RWPE2 (cell line): Measurements from ENCODE around the gene RAB3GAP1.
"Not testable (repeated sequence)": the region's sequence is repeated elsewhere in the genome, so short reads cannot be mapped to it uniquely, and the experiment has no call there.

ENCODE experiments used
- ATAC-seq: fragments of 200-7000 bp; cut with Tn5 transposase; 3 replicates; pipeline ENCODE4 v1.9.1; 2021; ENCODE audit warnings: low read depth
- DNase-seq: peaks from one replicate; pipeline ENCODE4 v3.0.0-alpha.2; 2020; ENCODE audit warnings: low spot score
- H3K27ac ChIP-seq: fragments of 450-650 bp; 2 replicates; pipeline ENCODE4 v1.5.1; 2017; ENCODE audit warnings: mild to moderate bottlenecking; ENCODE audit not compliant: poor library complexity, severe bottlenecking
- H3K27me3 ChIP-seq: fragments of 250-450 bp; sonication (Bioruptor Pico); 2 replicates; pipeline ENCODE4 v1.5.1; 2021; ENCODE audit warnings: mild to moderate bottlenecking, moderate library complexity; ENCODE audit not compliant: insufficient read depth, poor library complexity, severe bottlenecking
- H3K36me3 ChIP-seq: fragments of 250-450 bp; sonication (Bioruptor Pico); 2 replicates; pipeline ENCODE4 v1.5.1; 2020; ENCODE audit warnings: low read depth, mild to moderate bottlenecking, moderate library complexity
- H3K4me1 ChIP-seq: fragments of 250-450 bp; sonication (Bioruptor Pico); 2 replicates; pipeline ENCODE4 v1.5.1; 2021; ENCODE audit warnings: mild to moderate bottlenecking, moderate library complexity; ENCODE audit not compliant: insufficient read depth, poor library complexity, severe bottlenecking
- H3K4me3 ChIP-seq: fragments of 250-450 bp; sonication (Bioruptor Pico); 2 replicates; pipeline ENCODE4 v1.5.1; 2021; ENCODE audit warnings: mild to moderate bottlenecking, moderate library complexity; ENCODE audit not compliant: severe bottlenecking
- H3K9me3 ChIP-seq: fragments of 250-450 bp; sonication (Bioruptor Pico); 2 replicates; pipeline ENCODE4 v1.5.1; 2021; ENCODE audit warnings: mild to moderate bottlenecking, moderate library complexity; ENCODE audit not compliant: severe bottlenecking
- TF ChIP-seq, protein P1 (sequence below): fragments of 450-650 bp; IDR thresholded peaks from one replicate; pipeline ENCODE4 v1.5.1; 2017; ENCODE audit warnings: mild to moderate bottlenecking, moderate library complexity; ENCODE audit not compliant: poor library complexity, severe bottlenecking

The RAB3GAP1 gene

DNA sequence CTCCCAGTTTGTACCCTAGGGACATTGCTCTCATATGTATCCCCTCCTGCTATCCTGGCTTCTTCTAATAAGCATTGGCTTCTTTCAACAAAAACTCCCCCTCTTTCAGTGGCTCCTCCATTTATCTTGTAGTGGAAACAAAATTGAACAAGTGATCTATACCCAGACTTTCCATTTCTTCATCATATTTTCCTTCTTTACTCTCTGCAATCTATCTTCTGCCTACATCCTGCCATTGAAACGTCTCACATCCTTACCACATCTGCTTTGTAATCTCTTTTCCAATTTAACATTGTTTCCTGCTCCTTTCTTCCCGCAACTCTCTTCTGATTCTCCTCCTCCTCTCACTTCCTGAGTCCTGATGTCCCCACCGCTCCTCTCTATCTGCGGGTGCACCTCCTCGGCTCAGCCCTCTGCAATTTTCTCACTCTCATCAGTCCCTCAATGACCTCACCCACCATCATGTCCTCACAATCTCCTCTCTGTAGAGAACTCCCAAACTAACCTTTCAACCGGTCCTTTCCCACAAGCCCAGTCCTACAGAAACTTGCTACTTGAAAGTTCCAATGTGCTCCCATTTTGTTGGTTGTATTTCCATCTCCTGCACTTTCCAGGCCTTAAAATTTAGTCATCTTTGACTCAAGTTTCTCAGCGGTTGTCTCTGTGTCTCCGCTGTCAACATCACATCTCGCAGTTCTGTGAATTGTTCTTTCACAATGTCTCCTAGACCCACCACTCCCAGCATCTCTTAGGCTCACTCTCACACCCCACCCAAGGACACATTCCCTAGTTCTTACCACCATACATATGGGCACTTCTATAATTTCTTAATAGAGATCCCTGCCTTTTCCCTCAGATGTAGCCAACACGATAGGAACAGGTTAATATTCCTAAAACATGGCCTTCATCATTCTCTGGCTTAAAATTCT is 28.9 kb upstream of the RAB3GAP1 start:
- TF ChIP-seq, protein P1, sequence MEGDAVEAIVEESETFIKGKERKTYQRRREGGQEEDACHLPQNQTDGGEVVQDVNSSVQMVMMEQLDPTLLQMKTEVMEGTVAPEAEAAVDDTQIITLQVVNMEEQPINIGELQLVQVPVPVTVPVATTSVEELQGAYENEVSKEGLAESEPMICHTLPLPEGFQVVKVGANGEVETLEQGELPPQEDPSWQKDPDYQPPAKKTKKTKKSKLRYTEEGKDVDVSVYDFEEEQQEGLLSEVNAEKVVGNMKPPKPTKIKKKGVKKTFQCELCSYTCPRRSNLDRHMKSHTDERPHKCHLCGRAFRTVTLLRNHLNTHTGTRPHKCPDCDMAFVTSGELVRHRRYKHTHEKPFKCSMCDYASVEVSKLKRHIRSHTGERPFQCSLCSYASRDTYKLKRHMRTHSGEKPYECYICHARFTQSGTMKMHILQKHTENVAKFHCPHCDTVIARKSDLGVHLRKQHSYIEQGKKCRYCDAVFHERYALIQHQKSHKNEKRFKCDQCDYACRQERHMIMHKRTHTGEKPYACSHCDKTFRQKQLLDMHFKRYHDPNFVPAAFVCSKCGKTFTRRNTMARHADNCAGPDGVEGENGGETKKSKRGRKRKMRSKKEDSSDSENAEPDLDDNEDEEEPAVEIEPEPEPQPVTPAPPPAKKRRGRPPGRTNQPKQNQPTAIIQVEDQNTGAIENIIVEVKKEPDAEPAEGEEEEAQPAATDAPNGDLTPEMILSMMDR = no peak
- no peak for ATAC-seq
- no peaks in the 10 kb centered on the region for H3K4me1 ChIP-seq

GRCh38 chr2:135023886-135024485 is 28.1 kb upstream of the RAB3GAP1 start:
- DNase-seq = no peak
- H3K4me1 ChIP-seq = no peaks in the 10 kb centered on the region
- H3K36me3 ChIP-seq = no peaks in the 10 kb centered on the region
- no peak for ATAC-seq
- H3K27ac ChIP-seq = no peak overlapping the region
- H3K9me3 ChIP-seq = no peaks in the 10 kb centered on the region
- H3K27me3 ChIP-seq = no peaks in the 10 kb centered on the region
- H3K4me3 ChIP-seq = no peak overlapping the region
- TF ChIP-seq, protein P1 = no peak

More for the DNA sequence above, 28.9 kb upstream of the RAB3GAP1 start:
- H3K27me3 ChIP-seq = no peaks in the 10 kb centered on the region
- H3K36me3 ChIP-seq = no peaks in the 10 kb centered on the region
- H3K4me3 ChIP-seq = no peak overlapping the region
- no peak overlapping the region for H3K27ac ChIP-seq
- no peak for DNase-seq
- no peaks in the 10 kb centered on the region for H3K9me3 ChIP-seq

DNA sequence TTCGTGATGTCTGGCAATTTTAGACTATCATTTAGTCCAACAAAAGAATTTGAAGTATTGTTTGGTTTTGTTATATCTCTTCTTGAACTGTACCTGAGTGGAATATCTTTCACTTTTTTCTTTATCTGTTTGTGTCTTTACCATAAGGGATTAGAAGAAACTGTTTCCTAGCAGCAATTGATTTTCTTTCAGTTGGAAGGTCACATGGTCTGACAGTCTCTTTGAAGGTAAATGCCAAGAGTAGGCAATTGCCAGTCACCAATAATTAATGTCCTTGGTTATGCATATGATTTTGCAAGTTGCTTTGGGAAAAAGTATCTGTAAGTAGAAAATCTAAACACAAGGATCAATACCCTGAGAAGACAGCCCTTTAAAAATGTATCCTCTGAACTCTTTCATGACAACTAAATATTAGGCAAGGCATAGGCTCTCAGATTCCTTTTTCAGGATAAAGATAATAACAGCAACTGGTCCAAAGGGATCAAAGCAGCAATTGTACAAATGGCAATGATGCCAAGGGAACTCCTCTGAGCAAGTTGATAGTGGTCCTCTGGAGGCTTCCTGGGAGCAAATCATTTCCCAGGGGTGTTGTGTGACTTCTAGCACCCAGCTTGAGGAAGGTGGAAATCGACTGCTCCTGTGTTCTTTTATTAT is 22.5 kb upstream of the RAB3GAP1 start:
- Histone ChIP-seq H3K27me3 (no peaks in the 10 kb centered on the region), H3K36me3 (no peaks in the 10 kb centered on the region), H3K4me1 (no peaks in the 10 kb centered on the region), H3K27ac (no peak overlapping the region), H3K4me3 (no peak overlapping the region), H3K9me3 (no peaks in the 10 kb centered on the region)
- ATAC-seq (no peak), DNase-seq (no peak)
- TF ChIP-seq, protein P1 = no peak

DNA sequence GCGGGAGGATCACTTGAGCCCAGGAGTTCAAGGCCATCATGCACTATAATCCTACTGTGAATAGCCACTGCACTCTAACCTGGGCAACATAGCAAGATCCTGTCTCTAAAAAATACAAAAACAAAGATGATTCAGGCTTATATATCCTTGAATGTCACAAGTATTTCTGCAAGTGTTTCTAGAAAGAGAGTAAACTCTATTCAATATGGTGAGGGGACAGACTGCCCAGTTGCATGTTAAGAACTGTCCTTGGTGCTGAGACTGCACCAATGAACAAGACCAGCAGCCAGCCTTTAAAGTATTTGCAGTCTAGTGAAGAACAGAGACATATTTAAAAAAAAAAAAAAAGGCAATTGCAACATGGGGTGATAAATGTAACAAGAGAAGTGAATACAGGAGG is 21.3 kb upstream of the RAB3GAP1 start:
- H3K9me3 ChIP-seq = peaks cover 2% of the 10 kb centered on the region
- ATAC-seq (no peak), DNase-seq (no peak)
- no peak overlapping the region for H3K27ac ChIP-seq
- H3K4me1 ChIP-seq = no peaks in the 10 kb centered on the region
- no peaks in the 10 kb centered on the region for H3K36me3 ChIP-seq
- H3K4me3 ChIP-seq = no peak overlapping the region
- TF ChIP-seq, protein P1 = no peak
- no peaks in the 10 kb centered on the region for H3K27me3 ChIP-seq

DNA sequence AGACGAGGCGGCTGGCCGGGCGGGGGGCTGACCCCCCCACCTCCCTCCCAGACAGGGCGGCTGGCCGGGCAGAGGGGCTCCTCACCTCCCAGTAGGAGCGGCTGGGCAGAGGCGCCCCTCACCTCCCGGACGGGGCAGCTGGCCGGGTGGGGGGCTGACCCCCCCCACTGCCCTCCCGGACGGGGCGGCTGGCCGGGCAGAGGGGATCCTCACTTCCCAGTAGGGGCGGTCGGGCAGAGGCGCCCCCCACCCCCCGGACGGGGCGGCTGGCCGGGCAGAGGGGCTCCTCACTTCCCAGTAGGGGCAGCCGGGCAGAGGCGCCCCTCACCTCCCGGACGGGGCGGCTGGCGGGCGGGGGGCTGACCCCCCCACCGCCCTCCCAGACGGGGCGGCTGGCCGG is 18.9 kb upstream of the RAB3GAP1 start:
- not testable (repeated sequence) for DNase-seq, H3K27me3 ChIP-seq, ATAC-seq

More for the DNA sequence above, 18.9 kb upstream of the RAB3GAP1 start:
- not testable (repeated sequence) for H3K4me1 ChIP-seq, H3K36me3 ChIP-seq, H3K9me3 ChIP-seq, H3K27ac ChIP-seq, H3K4me3 ChIP-seq
